Ishikawa (cell line): ENCODE measurements around the gene KRTCAP2.

Experiments used
- CEBPB ChIP-seq: IDR thresholded peaks from 2 replicates; pipeline ENCODE4 v1.6.1; 2012
- EP300 ChIP-seq: IDR thresholded peaks from 2 replicates; pipeline ENCODE4 v1.6.1; 2012; ENCODE audit warnings: borderline replicate concordance
- FOXM1 ChIP-seq: IDR thresholded peaks from 2 replicates; pipeline ENCODE4 v1.6.1; 2012; ENCODE audit warnings: low read depth, borderline replicate concordance
- NFIC ChIP-seq: IDR thresholded peaks from 2 replicates; pipeline ENCODE4 v1.6.1; 2012
- RAD21 ChIP-seq: IDR thresholded peaks from 2 replicates; pipeline ENCODE4 v1.6.1; 2012; ENCODE audit warnings: low read depth
- TAF1 ChIP-seq: IDR thresholded peaks from 2 replicates; pipeline ENCODE4 v1.6.1; 2012; ENCODE audit warnings: low read depth, mild to moderate bottlenecking
- YY1 ChIP-seq: IDR thresholded peaks from 2 replicates; pipeline ENCODE4 v1.6.1; 2012; ENCODE audit warnings: low read depth
- TF ChIP-seq, protein P1 (sequence below): IDR thresholded peaks from 2 replicates; pipeline ENCODE4 v1.6.1; 2012

DNA sequence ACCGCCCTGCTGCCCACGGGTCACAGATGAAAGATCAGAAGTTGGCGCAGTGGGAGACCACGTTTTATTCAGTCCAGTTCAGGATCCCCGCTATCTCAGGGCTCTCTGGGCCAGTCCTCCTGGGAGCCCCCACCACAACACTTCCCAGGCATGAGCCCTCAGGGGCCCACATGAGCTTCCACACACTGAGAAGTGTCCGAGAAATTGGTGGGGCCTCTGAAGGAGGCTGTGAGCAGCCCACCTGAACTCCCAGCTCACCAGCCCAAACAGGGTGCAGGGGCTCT is 12.6 kb upstream of the KRTCAP2 start:
- TF ChIP-seq FOXM1 (no peak), YY1 (no peak), NFIC (no peak), RAD21 (no peak), EP300 (no peak), CEBPB (no peak), TAF1 (no peak)
- TF ChIP-seq, protein P1, sequence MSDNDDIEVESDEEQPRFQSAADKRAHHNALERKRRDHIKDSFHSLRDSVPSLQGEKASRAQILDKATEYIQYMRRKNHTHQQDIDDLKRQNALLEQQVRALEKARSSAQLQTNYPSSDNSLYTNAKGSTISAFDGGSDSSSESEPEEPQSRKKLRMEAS, result no peak
